Psoas muscle (tissue), 8 donors: ENCODE data around the gene RASSF5. TPM values are rescaled to one million over a fixed set of nuclear protein-coding genes. Genes with fewer than 3 reads are reported as not detected.

Source experiments
- ATAC-seq, 4 donors: fragments of 200-7000 bp; cut with Tn5 transposase; one replicate each; pipeline ENCODE4 v1.9.1; 2020; ENCODE audit warnings: moderate library complexity in 3 of 4, mild to moderate bottlenecking in 2 of 4
- DNase-seq, 2 donors: peaks; one replicate each; pipeline ENCODE4 v3.0.0-alpha.2; 2020
- H3K27ac ChIP-seq: fragments of 200-600 bp; one replicate; pipeline ENCODE4 v1.8.0; 2022
- H3K27me3 ChIP-seq, 3 donors: fragments of 200-600 bp in 1 of 3; one replicate each; pipeline versions ENCODE4 v1.6.1 to v1.8.0; 2013 to 2022; ENCODE audit warnings: low read length in 2 of 3, mild to moderate bottlenecking in 2 of 3, moderate library complexity in 1 of 3; ENCODE audit not compliant: insufficient read depth in 3 of 3
- H3K36me3 ChIP-seq, 2 donors: fragments of 200-600 bp in 1 of 2; one replicate each; pipeline versions ENCODE4 v1.6.1 to v1.8.0; 2013 to 2022; ENCODE audit warnings: low read depth in 1 of 2, mild to moderate bottlenecking in 1 of 2, moderate library complexity in 1 of 2; ENCODE audit not compliant: insufficient read depth in 1 of 2
- H3K4me1 ChIP-seq: fragments of 200-600 bp; one replicate; pipeline ENCODE4 v1.8.0; 2022
- H3K4me3 ChIP-seq: fragments of 200-600 bp; one replicate; pipeline ENCODE4 v1.8.0; 2022; ENCODE audit warnings: mild to moderate bottlenecking
- H3K9me3 ChIP-seq: fragments of 200-600 bp; one replicate; pipeline ENCODE4 v1.8.0; 2022
- CTCF ChIP-seq: fragments of 200-600 bp; IDR thresholded peaks from one replicate; pipeline ENCODE4 v1.8.0; 2022; ENCODE audit warnings: antibody characterized with exemption
- WGBS, 3 donors: extraction: QIAGEN DNeasy Blood & Tissue Kit; methylation state at CpG; one replicate each; pipeline versions ENCODE4 v1.1.6 to v1.1.7; 2013; 5-methylcytosine and 5-hydroxymethylcytosine counted together
- intact Hi-C, 2 donors: fragments of 100-400 bp; cut with DNase I; formaldehyde crosslinking; loops; one replicate each; pipeline versions ENCODE4 v1.11.0 to v1.14.2; 2022
- polyA plus RNA-seq, 3 donors: library from polyadenylated mRNA; stranded (reverse); fragments of 200-250 nt; gene quantifications; one replicate each; pipeline ENCODE4 v1.2.3, GENCODE V29; 2013
- total RNA-seq, 4 donors: library from RNA; stranded (reverse); fragmentation: NEBNext Ultra II Directional in 2 of 4; extraction: Animal tissue kit (Norgen Biotek cat#: 25700) in 2 of 4; gene quantifications; one replicate each; pipeline versions ENCODE4 v1.2.1 to v1.2.4, GENCODE V29; 2021 to 2023
- donor health status: healthy with polysubstance abuse.
- donor health status: DM: no; HTN: no; CAD: no; lungs with moderate emphysema.
- donor health status: Bipolar disorder and iron deficiency.
- donor health status: healthy.
- donor health status: DM: yes; HTN: yes; CAD: no.
- donor health status: DM: no; HTN: no; CAD: no.
- donor health status: DM: no; HTN: no; CAD: no.
- donor health status: DM: yes; HTN: yes; CAD: no.

RASSF5 gene
- total and polyA plus RNA-seq, 7 donors = 1.1 to 14.6 (median 1.9) TPM

GRCh38 chr1:206492589-206492988, 14.7 kb upstream of the RASSF5 start:
- no peak for DNase-seq
- 94 to 95% (median 94%) methylated on average over 10 of the region's 10 CpGs for WGBS, 3 donors
- no peak overlapping the region for H3K4me3 ChIP-seq
- H3K27ac ChIP-seq = no peak overlapping the region
- H3K4me1 ChIP-seq = no peaks in the 10 kb centered on the region
- H3K36me3 ChIP-seq = no peaks in the 10 kb centered on the region
- H3K9me3 ChIP-seq = no peaks in the 10 kb centered on the region
- intact Hi-C loops = loop anchor here (5.0 kb wide), 2 partner anchors 50 to 90 kb away; no protein-coding TSS in a partner anchor
- no peak for ATAC-seq
- H3K27me3 ChIP-seq = no peaks in the 10 kb centered on the region
- TF ChIP-seq CTCF = no peak

GRCh38 chr1:206493279-206493678, 14.1 kb upstream of the RASSF5 start:
- H3K9me3 ChIP-seq = no peaks in the 10 kb centered on the region
- no peak for TF ChIP-seq CTCF
- WGBS, 3 donors = 95 to 98% (median 96%) methylated on average over 9 of the region's 9 CpGs
- H3K4me1 ChIP-seq = no peaks in the 10 kb centered on the region
- H3K27ac ChIP-seq = no peak overlapping the region
- H3K4me3 ChIP-seq = no peak overlapping the region
- intact Hi-C loops = loop anchor here (5.0 kb wide), 2 partner anchors 49 to 89 kb away; no protein-coding TSS in a partner anchor
- ATAC-seq = no peak
- no peaks in the 10 kb centered on the region for H3K27me3 ChIP-seq
- H3K36me3 ChIP-seq = no peaks in the 10 kb centered on the region
- peak in 1 of 2 donors; percentile 42 for DNase-seq

GRCh38 chr1:206495011-206495461, 12.3 kb upstream of the RASSF5 start:
- H3K36me3 ChIP-seq = no peaks in the 10 kb centered on the region
- H3K4me3 ChIP-seq = no peak overlapping the region
- no peak for TF ChIP-seq CTCF
- no peaks in the 10 kb centered on the region for H3K4me1 ChIP-seq
- no peaks in the 10 kb centered on the region for H3K27me3 ChIP-seq
- DNase-seq (no peak), ATAC-seq (no peak)
- intact Hi-C loops = no loop called here
- no peak overlapping the region for H3K27ac ChIP-seq
- 90 to 93% (median 92%) methylated on average over 6 of the region's 6 CpGs for WGBS, 3 donors
- H3K9me3 ChIP-seq = no peaks in the 10 kb centered on the region

GRCh38 chr1:206495493-206496046, 11.8 kb upstream of the RASSF5 start:
- TF ChIP-seq CTCF = no peak
- no peak overlapping the region for H3K4me3 ChIP-seq
- H3K36me3 ChIP-seq = no peaks in the 10 kb centered on the region
- no peak overlapping the region for H3K27ac ChIP-seq
- ATAC-seq (no peak), DNase-seq (no peak)
- no peaks in the 10 kb centered on the region for H3K27me3 ChIP-seq
- no peaks in the 10 kb centered on the region for H3K4me1 ChIP-seq
- 62 to 72% (median 71%) methylated on average over 3 of the region's 3 CpGs for WGBS, 3 donors
- intact Hi-C loops = no loop called here
- no peaks in the 10 kb centered on the region for H3K9me3 ChIP-seq
